WTC11 (cell line): ENCODE data around the gene CDC45. TPM values are rescaled to one million over a fixed set of nuclear protein-coding genes. Genes with fewer than 3 reads are reported as not detected.

ENCODE experiments used
- ATAC-seq: fragments of 200-7000 bp; cut with Tn5 transposase; 2 replicates; pipeline ENCODE4 v1.10.0; 2021; ENCODE audit warnings: mild to moderate bottlenecking, moderate library complexity
- CTCF ChIA-PET: fragments of 300-600 bp; sonication (Branson Sonifier 250); formaldehyde crosslinking; loops from one replicate; lab custom pipeline; 2021; ENCODE audit warnings: antibody characterized with exemption; lab: Charles Lee
- POLR2A ChIA-PET: fragments of 350-600 bp; sonication (Branson Sonifier 250); formaldehyde crosslinking; loops from one replicate; lab custom pipeline; 2021; ENCODE audit warnings: antibody characterized with exemption; lab: Charles Lee
- DNase-seq: peaks from one replicate; pipeline ENCODE4 v3.0.0; 2021; ENCODE audit warnings: low spot score
- H3K27ac Mint-ChIP-seq: 2 replicates; pipeline ENCODE4 v1.8.0; 2021; ENCODE audit warnings: mixed read lengths
- H3K27me3 Mint-ChIP-seq: 2 replicates; pipeline ENCODE4 v1.8.0; 2021; ENCODE audit warnings: low read depth, mild to moderate bottlenecking, moderate library complexity, mixed read lengths
- H3K36me3 Mint-ChIP-seq: 2 replicates; pipeline ENCODE4 v1.8.0; 2021; ENCODE audit warnings: mixed read lengths
- H3K4me1 Mint-ChIP-seq: 2 replicates; pipeline ENCODE4 v1.8.0; 2022; ENCODE audit warnings: mixed read lengths
- H3K4me3 Mint-ChIP-seq: 2 replicates; pipeline ENCODE4 v1.8.0; 2021; ENCODE audit warnings: mild to moderate bottlenecking, moderate library complexity, mixed read lengths
- H3K9me3 Mint-ChIP-seq: 2 replicates; pipeline ENCODE4 v1.8.0; 2021; ENCODE audit warnings: mixed read lengths
- AFF4 ChIP-seq: sonication (generic); formaldehyde crosslinking; IDR thresholded peaks from 2 replicates; pipeline ENCODE4 v1.8.1; 2023; ENCODE audit warnings: mild to moderate bottlenecking, missing genetic modification reagents, borderline replicate concordance
- ATF1 ChIP-seq: sonication (generic); formaldehyde crosslinking; IDR thresholded peaks from 2 replicates; pipeline ENCODE4 v1.8.1; 2023; ENCODE audit warnings: mild to moderate bottlenecking, moderate library complexity, missing genetic modification reagents
- CBFB ChIP-seq: sonication (generic); formaldehyde crosslinking; IDR thresholded peaks from 2 replicates; pipeline ENCODE4 v1.8.1; 2022; ENCODE audit warnings: mild to moderate bottlenecking, low read depth, missing genetic modification reagents
- KAT7 ChIP-seq: sonication (generic); formaldehyde crosslinking; IDR thresholded peaks from 2 replicates; pipeline ENCODE4 v1.8.1; 2023; ENCODE audit warnings: missing genetic modification reagents, mild to moderate bottlenecking, borderline replicate concordance
- MXD4 ChIP-seq: fragments of 250-450 bp; sonication (Bioruptor Pico); IDR thresholded peaks from 2 replicates; pipeline ENCODE4 v1.8.0; 2021; ENCODE audit warnings: mild to moderate bottlenecking, moderate library complexity, borderline replicate concordance
- NR3C1 ChIP-seq: sonication (generic); formaldehyde crosslinking; conservative IDR thresholded peaks from 2 replicates; pipeline ENCODE4 v1.8.1; 2023; ENCODE audit warnings: low read depth, mild to moderate bottlenecking, missing genetic modification reagents
- SMAD4 ChIP-seq: sonication (generic); formaldehyde crosslinking; IDR thresholded peaks from 2 replicates; pipeline ENCODE4 v1.8.0; 2022; ENCODE audit warnings: mild to moderate bottlenecking, missing genetic modification reagents
- STAT6 ChIP-seq: sonication (generic); formaldehyde crosslinking; conservative IDR thresholded peaks from 2 replicates; pipeline ENCODE4 v1.8.1; 2023; ENCODE audit warnings: mild to moderate bottlenecking, low read depth, missing genetic modification reagents, moderate library complexity
- TP53 ChIP-seq: sonication (generic); formaldehyde crosslinking; IDR thresholded peaks from 2 replicates; pipeline ENCODE4 v1.8.1; 2023; ENCODE audit warnings: mild to moderate bottlenecking, missing genetic modification reagents
- ZNF138 ChIP-seq: sonication (generic); formaldehyde crosslinking; conservative IDR thresholded peaks from 2 replicates; pipeline ENCODE4 v1.8.1; 2022; ENCODE audit warnings: mild to moderate bottlenecking, moderate library complexity, missing genetic modification reagents
- ZNF219 ChIP-seq: sonication (generic); formaldehyde crosslinking; IDR thresholded peaks from 2 replicates; pipeline ENCODE4 v1.8.0; 2023; ENCODE audit warnings: missing genetic modification reagents, mild to moderate bottlenecking, borderline replicate concordance
- ZNF532 ChIP-seq: fragments of 250-450 bp; sonication (Bioruptor Pico); IDR thresholded peaks from 2 replicates; pipeline ENCODE4 v1.9.0; 2021; ENCODE audit warnings: mild to moderate bottlenecking, borderline replicate concordance
- total RNA-seq: library from RNA; stranded (reverse); gene quantifications from 3 replicates; pipeline ENCODE4 v1.2.3, GENCODE V29; 2021
- TF ChIP-seq, protein P1 (sequence below): fragments of 250-450 bp; sonication (Bioruptor Pico); IDR thresholded peaks from 2 replicates; pipeline ENCODE4 v2.1.2; 2022; ENCODE audit warnings: mild to moderate bottlenecking, moderate library complexity
- TF ChIP-seq, protein P2 (sequence below): sonication (generic); formaldehyde crosslinking; IDR thresholded peaks from 2 replicates; pipeline ENCODE4 v1.8.1; 2023; ENCODE audit warnings: mild to moderate bottlenecking, missing genetic modification reagents

CDC45 gene
- total RNA-seq, 1 experiment from 2014 or later: 38.1 TPM

DNA sequence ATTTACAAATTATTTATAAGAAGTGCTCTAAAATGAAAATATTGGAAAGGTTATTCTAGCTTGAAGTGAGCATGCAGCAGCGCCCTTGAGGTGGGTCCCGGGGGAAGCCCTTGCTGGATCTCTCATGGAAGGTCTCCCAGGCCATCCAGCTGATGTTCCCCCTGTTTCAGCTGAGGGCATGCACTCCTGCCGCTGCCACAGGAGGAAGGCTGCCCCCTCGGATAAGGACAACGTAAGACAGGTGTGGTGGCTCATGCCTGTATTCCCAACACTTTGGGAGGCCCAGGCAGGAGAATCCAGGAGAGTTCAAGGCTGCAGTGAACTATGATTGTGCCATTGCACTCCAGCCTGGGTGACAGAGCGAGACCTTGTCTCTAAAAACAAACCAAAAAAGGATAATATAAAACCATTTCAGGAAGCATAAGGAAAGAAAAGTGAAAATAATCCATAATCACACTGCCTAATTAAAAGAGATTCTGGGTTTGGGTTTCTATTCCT, 15.0 kb downstream of the CDC45 start:
- Mint-ChIP-seq H3K27ac (no peak overlapping the region), H3K4me3 (no peak overlapping the region), H3K9me3 (no peaks in the 10 kb centered on the region), H3K27me3 (no peaks in the 10 kb centered on the region), H3K4me1 (no peaks in the 10 kb centered on the region), H3K36me3 (peaks cover 35% of the 10 kb centered on the region)
- TF ChIP-seq TP53 (CRISPR knock-in tag) (no peak), CBFB (CRISPR knock-in tag) (no peak), STAT6 (no peak), ZNF532 (CRISPR knock-in tag) (no peak), ZNF138 (CRISPR knock-in tag) (no peak), MXD4 (no peak), AFF4 (no peak), KAT7 (CRISPR knock-in tag) (no peak), ZNF219 (CRISPR knock-in tag) (no peak), ATF1 (CRISPR knock-in tag) (no peak)
- TF ChIP-seq, protein P1, sequence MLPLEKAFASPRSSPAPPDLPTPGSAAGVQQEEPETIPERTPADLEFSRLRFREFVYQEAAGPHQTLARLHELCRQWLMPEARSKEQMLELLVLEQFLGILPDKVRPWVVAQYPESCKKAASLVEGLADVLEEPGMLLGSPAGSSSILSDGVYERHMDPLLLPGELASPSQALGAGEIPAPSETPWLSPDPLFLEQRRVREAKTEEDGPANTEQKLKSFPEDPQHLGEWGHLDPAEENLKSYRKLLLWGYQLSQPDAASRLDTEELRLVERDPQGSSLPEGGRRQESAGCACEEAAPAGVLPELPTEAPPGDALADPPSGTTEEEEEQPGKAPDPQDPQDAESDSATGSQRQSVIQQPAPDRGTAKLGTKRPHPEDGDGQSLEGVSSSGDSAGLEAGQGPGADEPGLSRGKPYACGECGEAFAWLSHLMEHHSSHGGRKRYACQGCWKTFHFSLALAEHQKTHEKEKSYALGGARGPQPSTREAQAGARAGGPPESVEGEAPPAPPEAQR (CRISPR knock-in tag): no peak
- CTCF ChIA-PET: interaction anchor here (1.0 to 3.4 kb wide), 2 partner anchors 15 to 135 kb away, joined by 3 to 39 read pairs; partner anchors contain the start of gene CDC45
- DNase-seq (no peak), ATAC-seq (no peak)
- POLR2A ChIA-PET: no interaction called here

DNA sequence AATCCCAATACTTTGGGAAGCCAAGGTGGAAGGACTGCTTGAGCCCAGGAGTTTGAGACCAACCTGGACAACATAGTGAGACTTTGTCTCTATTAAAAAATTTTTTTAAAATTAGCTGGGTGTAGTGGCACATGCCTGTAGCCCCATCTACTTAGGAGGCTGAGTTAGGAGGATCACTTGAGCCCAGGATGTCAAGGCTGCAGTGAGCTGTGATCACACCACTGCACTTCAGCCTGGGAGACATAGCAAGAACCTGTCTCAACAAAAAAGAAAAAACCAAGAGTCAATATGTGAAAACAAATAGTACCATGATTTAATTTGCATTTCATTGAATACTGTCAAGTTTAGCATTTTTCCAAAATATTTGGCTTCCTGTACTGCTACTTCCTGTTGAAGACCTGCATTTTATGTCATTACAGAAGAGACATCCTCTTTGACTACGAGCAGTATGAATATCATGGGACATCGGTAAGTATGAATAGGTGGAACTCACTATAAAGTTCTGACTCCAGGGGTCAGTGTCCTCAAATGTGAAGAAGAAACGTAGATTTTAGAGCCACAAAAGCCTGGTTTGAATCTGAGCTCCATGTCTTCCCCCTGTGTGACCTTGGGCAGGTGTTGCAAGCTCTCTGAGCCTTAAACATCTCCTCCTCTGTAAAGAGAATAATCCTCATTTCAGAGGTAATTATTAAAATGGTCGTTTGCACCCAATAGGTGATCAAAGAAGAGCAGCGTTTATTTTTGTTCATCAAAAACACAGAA, 16.0 kb downstream of the CDC45 start:
- peaks cover 35% of the 10 kb centered on the region for H3K36me3 Mint-ChIP-seq
- POLR2A ChIA-PET: no interaction called here
- no peak for ATAC-seq
- TF ChIP-seq NR3C1 (CRISPR knock-in tag): no peak
- TF ChIP-seq ZNF532 (CRISPR knock-in tag): no peak
- no peak for TF ChIP-seq SMAD4 (CRISPR knock-in tag)
- TF ChIP-seq, protein P2, sequence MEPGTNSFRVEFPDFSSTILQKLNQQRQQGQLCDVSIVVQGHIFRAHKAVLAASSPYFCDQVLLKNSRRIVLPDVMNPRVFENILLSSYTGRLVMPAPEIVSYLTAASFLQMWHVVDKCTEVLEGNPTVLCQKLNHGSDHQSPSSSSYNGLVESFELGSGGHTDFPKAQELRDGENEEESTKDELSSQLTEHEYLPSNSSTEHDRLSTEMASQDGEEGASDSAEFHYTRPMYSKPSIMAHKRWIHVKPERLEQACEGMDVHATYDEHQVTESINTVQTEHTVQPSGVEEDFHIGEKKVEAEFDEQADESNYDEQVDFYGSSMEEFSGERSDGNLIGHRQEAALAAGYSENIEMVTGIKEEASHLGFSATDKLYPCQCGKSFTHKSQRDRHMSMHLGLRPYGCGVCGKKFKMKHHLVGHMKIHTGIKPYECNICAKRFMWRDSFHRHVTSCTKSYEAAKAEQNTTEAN (CRISPR knock-in tag): no peak
- no peak for TF ChIP-seq ZNF219 (CRISPR knock-in tag)

More for the DNA sequence above, 16.0 kb downstream of the CDC45 start:
- Mint-ChIP-seq H3K4me1 (no peaks in the 10 kb centered on the region), H3K27me3 (no peaks in the 10 kb centered on the region), H3K27ac (no peak overlapping the region), H3K9me3 (no peaks in the 10 kb centered on the region), H3K4me3 (no peak overlapping the region)
- CTCF ChIA-PET: interaction anchor here (0.6 to 3.4 kb wide), 10 partner anchors 26 to 235 kb away, joined by 3 to 39 read pairs (median 4); no protein-coding TSS in a partner anchor
- DNase-seq: no peak
